Measurements from ENCODE around the gene THRSP.
"Not testable (repeated sequence)": the region's sequence is repeated elsewhere in the genome, so short reads cannot be mapped to it uniquely, and the experiment has no call there.

THRSP gene

DNA sequence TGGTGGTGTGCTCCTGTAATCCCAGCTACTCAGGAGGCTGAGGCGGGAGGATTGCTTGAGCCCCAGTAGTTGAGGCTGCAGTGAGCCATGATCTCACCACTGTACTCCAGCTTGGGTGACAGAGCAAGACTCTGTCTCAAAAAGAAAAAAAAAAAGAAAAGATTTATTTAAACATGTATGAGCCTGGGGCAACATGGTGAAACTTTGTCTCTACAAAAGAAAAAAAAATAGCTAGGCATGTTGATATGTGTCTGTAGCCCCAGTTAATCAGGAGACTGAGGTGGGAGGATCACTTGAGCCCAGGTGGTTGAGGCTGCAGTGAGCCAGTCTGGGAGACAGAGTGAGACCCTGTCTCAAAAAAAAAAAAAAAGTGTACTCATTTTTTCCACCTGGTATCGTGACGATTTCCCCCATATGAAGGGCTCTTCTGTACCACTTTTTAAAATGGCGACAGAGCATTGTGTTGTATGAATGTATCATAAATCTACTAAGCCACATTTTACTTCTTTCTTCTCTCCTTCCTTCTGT is 24.2 kb upstream of the THRSP start:
- DNase-seq (ENCODE audit: low read depth in 2 of 2) = no peak

DNA sequence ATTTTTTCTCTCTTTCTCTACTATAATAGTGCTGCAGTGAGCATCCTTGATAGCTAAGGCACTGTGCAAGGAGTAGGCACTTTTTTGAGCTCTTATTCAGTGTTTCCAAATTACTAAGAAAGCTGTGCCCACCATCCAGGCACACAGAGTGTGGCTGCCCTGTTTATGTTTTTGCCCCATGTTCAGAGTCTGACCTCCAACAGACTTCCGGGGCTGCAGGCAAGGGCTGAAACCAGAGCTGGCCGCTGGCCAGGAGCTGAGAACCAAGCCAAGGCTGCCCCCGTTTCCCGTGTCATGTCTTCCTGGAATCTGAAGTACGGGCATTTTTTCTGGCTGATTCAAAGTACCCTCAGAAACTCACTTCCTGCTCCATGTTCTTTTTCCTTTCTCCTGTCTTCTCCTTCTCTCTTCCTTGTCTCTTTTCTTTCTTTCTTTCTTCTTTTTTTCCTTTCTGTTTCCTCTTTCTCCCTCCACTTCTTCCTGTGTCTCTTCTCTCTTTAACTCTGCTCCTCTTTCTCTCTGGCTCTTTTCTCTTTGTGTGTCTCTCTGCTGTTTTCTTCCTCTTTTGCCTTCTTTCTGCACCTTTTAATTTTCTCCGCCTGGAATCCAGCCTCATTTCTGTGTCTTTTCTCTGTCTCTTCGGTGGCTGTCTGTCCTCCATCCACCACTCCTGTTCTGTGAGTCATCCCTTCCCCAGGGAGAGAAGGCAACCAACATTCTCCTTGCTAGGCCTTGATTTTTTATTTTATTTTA is 23.6 kb upstream of the THRSP start:
- peak in 1 of 2 donors; percentile 5 for DNase-seq (ENCODE audit: low read depth in 2 of 2)

DNA sequence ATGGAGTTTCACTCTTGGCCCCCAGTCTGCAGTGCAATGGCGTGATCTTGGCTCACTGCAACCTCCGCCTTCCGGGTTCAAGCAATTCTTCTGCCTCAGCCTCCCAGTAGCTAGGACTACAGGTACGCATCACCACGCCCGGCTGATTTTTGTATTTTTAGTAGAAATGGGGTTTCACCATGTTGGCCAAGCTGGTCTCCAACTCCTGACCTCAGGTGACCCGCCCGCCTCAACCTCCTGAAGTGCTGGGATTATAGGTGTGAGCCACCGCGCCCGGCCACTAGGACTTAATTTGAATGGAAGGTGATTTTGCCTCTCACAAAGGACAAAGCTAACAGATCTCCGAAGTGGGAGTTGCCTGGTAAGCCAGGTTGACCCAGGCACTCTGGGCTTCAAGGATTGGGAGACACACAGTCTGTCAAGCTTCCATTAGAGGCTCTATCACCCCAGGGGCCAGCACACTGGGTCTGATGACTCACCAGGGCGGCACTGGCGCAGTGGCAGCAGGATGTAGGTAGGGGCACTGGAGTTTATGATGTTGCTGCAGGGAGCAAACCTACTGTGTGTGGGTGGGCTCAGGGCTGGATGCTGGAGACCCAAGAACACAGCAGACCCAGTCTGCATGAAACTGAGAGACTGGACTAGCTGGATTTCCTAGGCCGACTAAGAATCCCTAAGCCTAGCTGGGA is 22.8 kb upstream of the THRSP start:
- no peak for DNase-seq (ENCODE audit: low read depth in 2 of 2)

DNA sequence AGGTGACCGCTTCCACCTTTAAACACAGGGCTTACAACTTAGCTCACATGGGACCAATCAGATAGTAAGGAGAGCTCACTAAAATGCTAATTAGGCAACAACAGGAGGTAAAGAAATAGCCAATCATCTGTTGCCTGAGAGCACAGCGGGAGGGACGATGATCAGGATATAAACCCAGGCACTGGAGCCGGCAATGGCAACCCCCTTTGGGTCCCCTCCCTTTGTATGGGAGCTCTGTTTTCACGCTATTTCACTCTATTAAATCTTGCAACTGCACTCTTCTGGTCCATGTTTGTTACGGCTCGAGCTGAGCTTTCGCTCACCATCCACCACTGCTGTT is 22.3 kb upstream of the THRSP start:
- DNase-seq (ENCODE audit: low read depth in 2 of 2) = not testable (repeated sequence)

DNA sequence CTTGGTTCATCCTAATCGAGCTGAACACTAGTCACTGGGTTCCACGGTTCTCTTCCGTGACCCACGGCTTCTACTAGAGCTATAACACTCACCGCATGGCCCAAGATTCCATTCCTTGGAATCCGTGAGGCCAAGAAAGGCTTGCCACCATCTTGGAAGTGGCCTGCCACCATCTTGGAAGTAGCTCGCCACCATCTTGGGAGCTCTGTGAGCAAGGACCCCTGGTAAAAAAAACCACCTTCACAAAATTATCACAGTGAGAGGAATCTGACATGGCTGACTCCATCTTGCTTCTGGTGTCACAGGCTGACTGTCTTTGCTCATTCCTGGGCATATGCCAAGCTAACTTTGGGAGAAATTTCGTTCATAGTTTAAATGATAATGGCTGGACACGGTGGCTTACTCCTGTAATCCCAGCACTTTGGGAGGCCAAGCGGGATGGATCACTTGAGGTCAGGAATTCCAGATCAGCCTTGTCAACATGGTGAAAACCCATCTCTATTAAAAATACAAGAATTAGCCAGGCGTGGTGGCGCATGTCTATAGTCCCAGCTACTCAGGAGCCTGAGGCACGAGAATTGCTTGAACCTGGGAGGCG is 21.7 kb upstream of the THRSP start:
- no peak for DNase-seq (ENCODE audit: low read depth in 2 of 2)

DNA sequence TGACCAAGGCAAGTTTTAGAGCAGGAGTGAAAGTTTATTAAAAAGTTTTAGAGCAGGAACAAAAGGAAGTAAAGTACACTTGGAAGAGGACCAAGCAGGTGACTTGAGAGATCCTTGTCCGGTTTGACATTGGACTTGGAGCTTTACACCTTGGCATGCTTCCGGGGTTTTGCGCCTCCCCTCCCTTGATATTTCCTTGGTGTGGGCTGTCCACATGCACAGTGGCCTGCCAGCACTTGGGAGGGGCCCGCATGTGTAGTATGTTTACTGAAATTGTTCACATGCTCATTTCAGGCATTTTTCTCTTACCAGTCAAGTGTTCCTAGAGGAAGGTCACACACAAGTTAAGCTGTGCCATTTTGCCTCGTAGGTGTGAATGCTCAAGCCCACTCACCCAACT is 19.0 kb upstream of the THRSP start:
- DNase-seq (ENCODE audit: low read depth in 2 of 2) = no peak

DNA sequence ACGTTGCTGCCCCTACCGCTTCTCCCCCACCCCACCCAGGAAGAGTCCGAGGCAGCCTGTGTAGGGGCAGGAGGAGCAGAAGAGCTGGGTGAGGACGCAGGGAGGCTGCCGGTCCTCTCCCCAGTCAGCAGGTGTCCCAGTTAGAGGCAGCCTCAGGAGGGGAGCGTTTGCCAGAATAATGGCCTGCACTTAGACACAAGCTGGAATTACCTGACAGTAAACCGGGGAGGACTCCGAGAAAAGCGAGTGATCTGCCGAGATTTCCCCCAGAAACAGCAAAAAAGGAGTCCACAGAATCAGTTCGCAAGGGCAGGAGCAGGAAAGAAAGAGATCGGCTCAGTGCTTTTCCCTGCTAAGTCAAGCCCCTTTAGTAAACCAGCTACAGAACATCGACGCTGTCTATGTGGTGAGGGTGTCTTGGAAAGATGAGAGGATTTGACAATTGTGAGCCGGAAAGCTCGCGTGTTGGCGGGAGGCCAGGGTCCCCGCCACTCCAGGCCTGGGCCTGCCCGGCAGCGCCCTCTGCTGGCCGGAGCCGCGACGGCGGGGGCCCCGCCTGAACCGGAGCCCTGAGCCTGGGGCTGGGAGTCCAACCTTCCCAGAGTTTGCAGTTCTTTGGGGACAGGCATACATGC is 17.7 kb upstream of the THRSP start:
- DNase-seq (ENCODE audit: low read depth in 2 of 2) = peak; percentile 32 to 45

DNA sequence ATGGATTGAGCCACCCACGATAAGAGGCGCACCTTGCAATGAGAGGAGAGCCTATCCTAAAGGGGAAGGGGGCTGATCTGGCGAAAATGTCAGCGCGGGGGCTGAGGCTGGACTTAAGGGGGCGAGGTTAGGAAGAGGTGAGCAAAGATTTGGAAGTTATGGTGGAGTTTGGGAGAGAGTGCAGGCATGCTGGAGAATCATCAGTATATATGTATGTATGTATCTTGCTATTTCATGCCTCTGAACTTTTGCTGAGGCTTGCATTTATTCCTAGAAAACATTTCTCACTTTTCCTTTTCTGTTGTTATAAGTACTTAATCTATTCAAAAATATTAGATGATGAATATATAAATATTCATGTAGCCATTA is 17.2 kb upstream of the THRSP start:
- no peak for DNase-seq (ENCODE audit: low read depth in 2 of 2)

DNA sequence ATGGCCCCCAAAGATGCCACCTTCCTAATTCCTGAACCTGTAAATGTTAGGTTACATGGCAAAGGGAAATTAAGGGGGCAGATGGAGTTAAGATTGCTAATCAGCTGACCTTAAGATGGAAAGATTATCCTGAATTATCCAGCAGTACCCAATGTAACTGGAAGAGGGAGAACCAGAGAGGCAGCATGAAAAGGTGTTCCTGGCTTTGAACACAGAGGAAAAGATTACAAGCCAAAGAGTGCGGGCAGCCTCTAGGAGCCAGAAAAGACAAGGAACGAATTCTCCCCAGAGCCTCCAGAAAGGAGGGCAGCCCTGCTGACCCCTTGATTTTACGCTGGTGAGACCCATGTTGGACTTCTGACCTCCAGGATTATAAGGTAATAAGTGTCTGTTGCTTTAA is 15.1 kb upstream of the THRSP start:
- no peak for DNase-seq (ENCODE audit: low read depth in 2 of 2)

- DNase-seq (ENCODE audit: low read depth in 2 of 2) = no peak
Measured at GRCh38 chr11:78049348-78049747, 14.3 kb upstream of the THRSP start.

DNA sequence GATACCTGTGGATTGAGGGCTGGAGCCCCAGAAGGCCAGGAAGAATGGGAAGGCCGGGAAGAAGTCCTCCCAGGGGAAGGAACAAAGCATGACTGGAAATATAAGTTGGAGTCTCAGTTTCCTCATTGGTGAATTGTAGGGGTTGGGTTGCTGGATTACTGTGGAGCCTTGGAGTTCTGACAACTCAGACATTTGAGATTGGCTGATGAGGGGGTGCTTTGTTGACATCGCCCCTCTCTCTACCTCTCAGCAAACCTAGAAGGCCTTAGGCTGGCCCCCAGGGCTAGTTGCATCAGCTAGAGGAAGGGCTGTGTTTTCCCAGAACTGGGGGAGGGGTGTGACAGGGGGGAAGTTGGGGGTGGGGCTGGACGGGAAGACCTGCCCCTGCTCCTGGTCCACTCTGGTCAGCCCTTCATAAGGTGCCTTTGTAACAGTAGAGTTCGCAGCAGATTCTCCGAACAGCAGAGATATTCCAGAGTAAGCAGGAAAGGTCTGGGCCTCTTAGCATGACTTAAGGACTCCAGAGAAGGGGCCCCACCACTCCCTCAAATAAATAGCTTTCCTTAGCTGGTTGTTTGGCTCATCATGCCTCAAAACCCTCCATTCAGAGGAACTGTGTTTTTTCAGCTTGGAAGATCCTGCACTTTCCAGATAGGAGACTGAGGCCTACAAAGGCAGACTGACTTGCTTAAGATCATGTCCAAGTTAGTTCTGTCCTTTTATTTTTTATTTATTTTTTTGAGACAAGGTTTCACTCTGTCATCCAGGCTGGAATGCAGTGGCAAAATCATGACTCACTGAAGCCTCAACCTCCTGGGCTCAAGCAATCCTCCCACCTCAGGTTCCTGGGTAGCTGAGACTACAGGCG is 12.5 kb upstream of the THRSP start:
- no peak for DNase-seq (ENCODE audit: low read depth in 2 of 2)

DNA sequence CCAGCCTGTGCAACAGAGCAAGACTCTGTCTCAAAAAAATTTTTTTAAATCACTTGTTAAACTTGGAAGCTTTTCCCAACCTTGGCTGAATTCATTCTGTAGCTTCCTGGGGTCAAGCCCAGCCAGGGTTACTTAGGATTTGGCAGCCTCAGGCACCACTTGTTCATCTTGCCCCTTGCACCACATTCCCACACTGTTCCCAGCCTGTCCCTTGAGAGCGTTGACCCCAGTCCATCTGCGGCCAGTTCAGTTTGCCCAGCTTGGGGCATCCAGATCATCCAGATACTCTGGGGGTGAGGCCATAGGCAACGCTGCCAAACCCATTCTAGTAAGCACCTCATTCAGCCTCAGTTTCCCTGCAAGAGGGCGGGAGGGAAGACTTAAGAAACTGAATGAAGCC is 8.7 kb upstream of the THRSP start:
- no peak for DNase-seq (ENCODE audit: low read depth in 2 of 2)

DNA sequence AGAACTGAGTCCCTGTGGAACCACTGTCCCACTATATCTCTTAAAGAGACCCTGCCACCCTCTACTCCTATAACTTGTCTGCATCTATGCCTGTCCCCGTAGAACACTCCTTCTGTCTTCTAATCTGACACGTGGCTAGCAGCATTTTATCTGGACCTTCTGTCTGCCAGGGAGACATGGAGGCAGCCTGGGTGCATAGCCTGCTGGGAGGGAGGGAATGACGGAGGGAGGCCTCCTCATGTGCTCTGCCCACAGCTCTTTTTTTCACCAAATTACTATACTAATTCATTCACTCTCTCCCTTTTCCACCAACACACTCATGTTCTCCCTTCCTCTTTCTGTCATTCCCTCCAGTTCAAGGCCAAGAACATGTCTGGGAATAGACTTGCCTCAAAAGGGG is 7.6 kb upstream of the THRSP start:
- no peak for DNase-seq (ENCODE audit: low read depth in 2 of 2)

DNA sequence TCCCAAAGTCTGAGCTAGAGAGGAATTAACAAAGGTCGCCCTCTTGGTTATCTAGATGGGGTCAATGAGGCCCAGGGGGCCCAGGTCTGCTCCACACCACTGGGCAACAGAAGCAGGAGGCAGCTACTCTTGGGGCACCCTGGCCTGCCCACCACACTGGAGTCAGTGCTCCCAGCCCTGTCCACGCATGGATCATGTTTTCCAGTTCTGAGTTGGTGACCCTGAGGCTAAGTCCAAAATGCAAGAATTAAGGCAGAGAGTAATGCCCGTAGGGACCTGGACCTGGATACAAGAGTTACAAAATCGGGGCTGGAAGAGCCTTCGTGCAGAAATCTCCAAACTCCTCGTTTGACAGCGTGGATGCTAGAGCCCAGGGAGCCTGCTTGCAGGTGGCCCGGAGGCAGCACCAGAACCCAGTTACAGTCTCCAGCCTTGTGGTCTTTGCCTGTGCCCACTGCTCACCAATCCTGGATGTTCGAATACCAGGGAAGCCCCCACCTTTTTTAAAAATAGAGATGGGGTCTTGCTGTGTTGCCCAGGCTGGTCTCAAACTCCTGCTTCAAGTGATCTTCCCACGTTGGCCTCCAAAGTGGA is 6.1 kb upstream of the THRSP start:
- no peak for DNase-seq (ENCODE audit: low read depth in 2 of 2)

GRCh38 chr11:78059749-78060328 is 3.8 kb upstream of the THRSP start:
- not testable (repeated sequence) for DNase-seq (ENCODE audit: low read depth in 2 of 2)

- DNase-seq (ENCODE audit: low read depth in 2 of 2) = no peak
Measured at GRCh38 chr11:78060533-78060932, 3.1 kb upstream of the THRSP start.

DNA sequence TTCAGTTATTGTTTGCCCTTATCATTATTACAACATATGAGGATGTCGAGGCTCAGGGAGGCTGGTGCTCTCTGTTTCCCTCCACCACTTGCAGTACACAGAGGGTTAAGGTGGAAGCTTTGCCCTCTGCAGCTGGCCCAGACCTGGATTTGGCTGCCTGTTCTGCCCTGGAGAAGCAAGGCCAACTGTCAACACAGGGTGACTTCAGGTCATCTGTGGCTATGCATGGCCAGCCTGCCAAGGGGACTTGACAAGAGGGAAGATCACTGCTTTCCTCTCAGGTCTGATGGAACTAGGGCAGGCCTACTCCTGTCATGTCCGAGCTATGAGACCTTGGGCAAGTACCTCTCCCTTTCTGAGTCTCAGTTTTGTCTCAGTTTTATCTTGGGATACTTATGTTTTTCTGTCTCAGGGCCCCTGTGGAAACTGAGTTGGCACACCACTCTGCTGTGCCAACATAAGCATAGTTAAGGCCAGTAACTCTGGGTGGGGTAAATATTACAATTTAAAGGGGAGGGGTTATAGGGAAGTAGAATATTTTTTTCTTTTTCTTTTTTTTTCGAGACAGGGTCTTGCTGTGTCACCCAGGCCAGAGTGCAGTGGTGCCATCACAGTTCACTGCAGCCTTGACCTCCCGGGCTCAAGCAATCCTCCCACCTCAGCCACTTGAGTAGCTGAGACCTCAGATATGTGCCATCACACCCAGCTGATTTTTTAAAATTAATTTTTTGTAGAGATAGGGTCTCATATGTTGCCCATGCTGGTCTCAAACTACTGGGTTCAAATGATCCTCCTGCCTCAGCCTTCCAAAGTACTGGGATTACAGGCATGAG is 2.4 kb upstream of the THRSP start:
- DNase-seq (ENCODE audit: low read depth in 2 of 2) = no peak

GRCh38 chr11:78061921-78062311 is 1.7 kb upstream of the THRSP start:
- DNase-seq (ENCODE audit: low read depth in 2 of 2) = no peak

DNA sequence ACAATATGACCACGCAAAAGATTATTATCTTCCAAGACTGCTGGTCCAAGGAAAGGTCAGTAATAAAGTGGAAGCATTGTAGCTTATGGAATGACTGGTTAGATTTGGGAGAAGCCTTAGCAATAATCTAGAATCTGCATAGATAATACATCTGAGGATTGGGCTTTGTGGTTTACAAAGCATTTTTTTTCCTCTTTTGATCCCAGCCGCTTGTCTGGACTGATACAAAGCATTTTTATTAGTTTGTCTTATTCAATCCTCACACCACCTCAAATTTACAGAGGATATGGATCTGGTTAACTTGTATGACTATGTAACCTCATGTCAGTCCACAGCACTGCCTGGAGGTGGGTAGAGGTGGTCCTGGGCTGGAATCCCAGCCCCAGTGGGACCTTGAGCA is 990 bp upstream of the THRSP start:
- DNase-seq (ENCODE audit: low read depth in 2 of 2) = no peak

- no peak for DNase-seq (ENCODE audit: low read depth in 2 of 2)
Measured at GRCh38 chr11:78065203-78065602, 1.5 kb downstream of the THRSP start.
